ENCODE data around the gene PCSK5.
"Not testable (repeated sequence)": the region's sequence is repeated elsewhere in the genome, so short reads cannot be mapped to it uniquely, and the experiment has no call there.

PCSK5 gene

GRCh38 chr9:76269789-76270188 lies 379.3 kb downstream of the PCSK5 start:
- DNase-seq: no peak

GRCh38 chr9:76271755-76272154 lies 381.3 kb downstream of the PCSK5 start:
- no peak for DNase-seq

- DNase-seq: no peak
Measured at GRCh38 chr9:76289042-76289441, 398.6 kb downstream of the PCSK5 start.

GRCh38 chr9:76289703-76290102 lies 399.2 kb downstream of the PCSK5 start:
- DNase-seq: no peak

GRCh38 chr9:76290555-76290954 lies 400.1 kb downstream of the PCSK5 start:
- no peak for DNase-seq

- DNase-seq: no peak
Measured at GRCh38 chr9:76292246-76292645, 401.8 kb downstream of the PCSK5 start.

- no peak for DNase-seq
Measured at GRCh38 chr9:76292658-76293057, 402.2 kb downstream of the PCSK5 start.

GRCh38 chr9:76294301-76294700 lies 403.8 kb downstream of the PCSK5 start:
- DNase-seq: no peak

GRCh38 chr9:76296561-76297310 lies 406.3 kb downstream of the PCSK5 start:
- no peak for DNase-seq

- DNase-seq: no peak
Measured at GRCh38 chr9:76297721-76298239, 407.3 kb downstream of the PCSK5 start.

GRCh38 chr9:76298521-76299144 lies 408.2 kb downstream of the PCSK5 start:
- peak; percentile 14 for DNase-seq

- DNase-seq: no peak
Measured at GRCh38 chr9:76302543-76302942, 412.1 kb downstream of the PCSK5 start.

GRCh38 chr9:76302947-76303550 lies 412.6 kb downstream of the PCSK5 start:
- DNase-seq: peak; percentile 60

- not testable (repeated sequence) for DNase-seq
Measured at GRCh38 chr9:76307047-76307446, 416.6 kb downstream of the PCSK5 start.

GRCh38 chr9:76310577-76310976 lies 420.1 kb downstream of the PCSK5 start:
- no peak for DNase-seq

- DNase-seq: no peak
Measured at GRCh38 chr9:76310991-76311390, 420.5 kb downstream of the PCSK5 start.

GRCh38 chr9:76311537-76311936 lies 421.1 kb downstream of the PCSK5 start:
- DNase-seq: no peak

GRCh38 chr9:76313771-76314170 lies 423.3 kb downstream of the PCSK5 start:
- DNase-seq: no peak

GRCh38 chr9:76314321-76314720 lies 423.8 kb downstream of the PCSK5 start:
- no peak for DNase-seq

GRCh38 chr9:76316069-76316468 lies 425.6 kb downstream of the PCSK5 start:
- no peak for DNase-seq

- DNase-seq: not testable (repeated sequence)
Measured at GRCh38 chr9:76319466-76319865, 429.0 kb downstream of the PCSK5 start.

GRCh38 chr9:76321195-76321828 lies 430.8 kb downstream of the PCSK5 start:
- no peak for DNase-seq

GRCh38 chr9:76322810-76323209 lies 432.3 kb downstream of the PCSK5 start:
- DNase-seq: no peak

GRCh38 chr9:76323490-76323889 lies 433.0 kb downstream of the PCSK5 start:
- no peak for DNase-seq

All from NCI-H2227 treated with DMSO at 0.1 percent for 48 hours (cell line).